OCI-LY7 (cell line): ENCODE measurements around the gene MAPK13. TPM values are rescaled to one million over a fixed set of nuclear protein-coding genes. Genes with fewer than 3 reads are reported as not detected.
"Not testable (repeated sequence)": the region's sequence is repeated elsewhere in the genome, so short reads cannot be mapped to it uniquely, and the experiment has no call there.

Experiments used
- BruUV-seq: library from RNA; stranded (reverse); fragments of 400-500 nt; replicated peaks from 2 replicates; lab custom pipeline; 2021; lab: Mats Ljungman, UMichigan
- CTCF ChIA-PET: fragments of 300-600 bp; sonication (Branson Sonifier 250); formaldehyde crosslinking; loops from one replicate; lab custom pipeline; 2022; ENCODE audit warnings: antibody characterized with exemption; ENCODE audit not compliant: unreplicated experiment; lab: Charles Lee
- POLR2A ChIA-PET: fragments of 300-600 bp; sonication (Branson Sonifier 250); formaldehyde crosslinking; loops from one replicate; lab custom pipeline; 2022; ENCODE audit warnings: antibody characterized with exemption; lab: Charles Lee
- DNase-seq: peaks from one replicate; pipeline ENCODE4 v3.0.0-alpha.2; 2015; ENCODE audit warnings: low spot score
- H2AFZ ChIP-seq: fragments of 200-600 bp; sonication (generic), shearing (Covaris generic); 2 replicates; pipeline ENCODE4 v1.6.1; 2014; ENCODE audit warnings: mild to moderate bottlenecking, antibody characterized with exemption, low read length, moderate library complexity
- H3K27ac ChIP-seq: fragments of 200-600 bp; sonication (generic); 2 replicates; pipeline ENCODE4 v1.5.1; 2014; ENCODE audit warnings: mixed run types, low read depth, mild to moderate bottlenecking, moderate library complexity, low read length, inconsistent platforms; ENCODE audit not compliant: poor library complexity, severe bottlenecking
- H3K36me3 ChIP-seq: fragments of 200-600 bp; sonication (generic); 2 replicates; pipeline ENCODE4 v1.6.1; 2014; ENCODE audit warnings: mild to moderate bottlenecking, antibody characterized with exemption, low read length, moderate library complexity, mixed read lengths; ENCODE audit not compliant: insufficient read depth
- H3K4me1 ChIP-seq: fragments of 200-600 bp; sonication (generic); 2 replicates; pipeline ENCODE4 v1.5.1; 2014; ENCODE audit warnings: mild to moderate bottlenecking, low read length; ENCODE audit not compliant: insufficient read depth, poor library complexity, severe bottlenecking
- H3K4me2 ChIP-seq: fragments of 200-600 bp; sonication (generic); 2 replicates; pipeline ENCODE4 v1.6.1; 2014; ENCODE audit warnings: mild to moderate bottlenecking, low read length
- H3K4me3 ChIP-seq: fragments of 200-600 bp; sonication (generic); 2 replicates; pipeline ENCODE4 v1.5.1; 2014; ENCODE audit warnings: mild to moderate bottlenecking, low read depth, low read length; ENCODE audit not compliant: poor library complexity, severe bottlenecking
- H3K79me2 ChIP-seq: fragments of 200-600 bp; sonication (generic); 2 replicates; pipeline ENCODE4 v1.6.1; 2016; ENCODE audit warnings: low read depth, mild to moderate bottlenecking, low read length, moderate library complexity, mixed read lengths; ENCODE audit not compliant: insufficient read depth
- H3K9me2 ChIP-seq: fragments of 200-600 bp; sonication (generic); 2 replicates; pipeline ENCODE4 v1.6.1; 2016; ENCODE audit warnings: mild to moderate bottlenecking, low read length, mixed read lengths; ENCODE audit not compliant: insufficient read depth
- H3K9me3 ChIP-seq: fragments of 200-600 bp; sonication (generic); 2 replicates; pipeline ENCODE4 v1.6.1; 2014; ENCODE audit warnings: mild to moderate bottlenecking, mixed run types, low read length, mixed read lengths
- H4K20me1 ChIP-seq: fragments of 200-600 bp; sonication (generic); 2 replicates; pipeline ENCODE4 v1.6.1; 2014; ENCODE audit warnings: mild to moderate bottlenecking, antibody characterized with exemption, low read length, moderate library complexity, mixed read lengths; ENCODE audit not compliant: insufficient read depth
- EZH2phosphoT487 ChIP-seq: fragments of 200-600 bp; sonication (generic); IDR thresholded peaks from 2 replicates; pipeline ENCODE4 v1.6.1; 2018; ENCODE audit warnings: low read depth, borderline replicate concordance, mild to moderate bottlenecking, mixed run types, antibody characterized with exemption, low read length, moderate library complexity, mixed read lengths
- intact Hi-C: fragments of 100-400 bp; cut with micrococcal nuclease; formaldehyde crosslinking; loops from one replicate; pipeline ENCODE4 v1.10.0; 2022; ENCODE audit not compliant: unreplicated experiment
- total RNA-seq, 2 experiments: library from RNA; depleted of rRNA in 1 of 2; stranded (reverse); fragments of >200 nt in 1 of 2; shearing (Covaris generic) in 1 of 2; gene quantifications; 2 replicates each; pipeline ENCODE4 v1.2.3, GENCODE V29; 2014 to 2022
- TF ChIP-seq, protein P1 (sequence below): fragments of 200-600 bp; sonication (generic); conservative IDR thresholded peaks from 2 replicates; pipeline ENCODE4 v1.5.1; 2014; ENCODE audit warnings: mild to moderate bottlenecking, antibody characterized with exemption, low read length, moderate library complexity, mixed read lengths

The MAPK13 gene
- total RNA-seq, 2 experiments from 2014 or later, result 0.88 to 1.8 TPM

DNA sequence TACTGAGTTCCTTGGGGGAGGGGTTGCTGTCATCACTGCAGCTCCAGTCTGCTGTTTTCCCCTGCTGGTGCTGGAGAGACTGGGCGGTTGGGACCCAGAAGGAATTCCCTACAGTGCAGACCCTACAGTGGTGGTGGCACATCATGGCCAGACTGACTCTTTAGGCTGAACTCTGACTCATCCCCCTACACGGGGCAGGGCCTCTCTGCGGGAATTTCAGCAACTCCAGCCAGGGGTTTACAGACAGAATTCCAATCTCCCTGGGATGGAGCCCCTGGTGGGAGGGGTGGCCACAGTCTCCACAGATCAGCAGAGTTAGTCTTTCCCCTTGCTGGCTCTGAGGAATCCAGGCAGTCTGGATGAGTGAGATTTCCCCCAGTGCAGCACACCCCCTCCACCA, 46.9 kb upstream of the MAPK13 start:
- Histone ChIP-seq H3K27ac (no peak overlapping the region), H3K4me1 (peaks cover 14% of the 10 kb centered on the region), H3K79me2 (no peaks in the 10 kb centered on the region), H2AFZ (no peak overlapping the region), H3K4me2 (no peak overlapping the region), H3K4me3 (no peak overlapping the region), H3K9me2 (no peaks in the 10 kb centered on the region), H3K36me3 (peaks cover 67% of the 10 kb centered on the region), H4K20me1 (no peaks in the 10 kb centered on the region), H3K9me3 (peaks cover 21% of the 10 kb centered on the region)
- ChIA-PET POLR2A (interaction anchor here (1.4 kb wide), 1 partner anchor 9 kb away, joined by 6 read pairs; no protein-coding TSS in a partner anchor), CTCF (no interaction called here)
- intact Hi-C loops, result no loop called here
- TF ChIP-seq EZH2phosphoT487, result no peak
- TF ChIP-seq, protein P1, sequence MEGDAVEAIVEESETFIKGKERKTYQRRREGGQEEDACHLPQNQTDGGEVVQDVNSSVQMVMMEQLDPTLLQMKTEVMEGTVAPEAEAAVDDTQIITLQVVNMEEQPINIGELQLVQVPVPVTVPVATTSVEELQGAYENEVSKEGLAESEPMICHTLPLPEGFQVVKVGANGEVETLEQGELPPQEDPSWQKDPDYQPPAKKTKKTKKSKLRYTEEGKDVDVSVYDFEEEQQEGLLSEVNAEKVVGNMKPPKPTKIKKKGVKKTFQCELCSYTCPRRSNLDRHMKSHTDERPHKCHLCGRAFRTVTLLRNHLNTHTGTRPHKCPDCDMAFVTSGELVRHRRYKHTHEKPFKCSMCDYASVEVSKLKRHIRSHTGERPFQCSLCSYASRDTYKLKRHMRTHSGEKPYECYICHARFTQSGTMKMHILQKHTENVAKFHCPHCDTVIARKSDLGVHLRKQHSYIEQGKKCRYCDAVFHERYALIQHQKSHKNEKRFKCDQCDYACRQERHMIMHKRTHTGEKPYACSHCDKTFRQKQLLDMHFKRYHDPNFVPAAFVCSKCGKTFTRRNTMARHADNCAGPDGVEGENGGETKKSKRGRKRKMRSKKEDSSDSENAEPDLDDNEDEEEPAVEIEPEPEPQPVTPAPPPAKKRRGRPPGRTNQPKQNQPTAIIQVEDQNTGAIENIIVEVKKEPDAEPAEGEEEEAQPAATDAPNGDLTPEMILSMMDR, result no peak
- no peak for DNase-seq
- BruUV-seq, result no TSS peak

DNA sequence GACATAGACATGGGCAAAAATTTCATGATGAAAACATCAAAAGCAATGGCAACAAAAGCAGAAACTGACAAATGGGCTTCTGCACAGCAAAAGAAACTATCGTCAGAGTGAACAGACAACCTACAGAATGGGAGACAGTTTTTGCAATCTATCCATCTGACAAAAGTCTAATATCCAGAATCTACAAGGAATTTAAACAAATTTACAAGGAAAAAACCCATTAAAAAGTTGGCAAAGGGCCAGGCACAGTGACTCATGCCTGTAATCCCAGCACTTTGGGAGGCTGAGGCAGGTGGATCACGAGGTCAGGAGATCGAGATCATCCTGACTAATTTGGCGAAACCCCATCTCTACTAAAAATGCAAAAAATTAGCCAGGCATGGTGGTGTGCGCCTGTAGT, 42.1 kb upstream of the MAPK13 start:
- H3K9me3 ChIP-seq, CTCF ChIA-PET, H3K79me2 ChIP-seq, H3K27ac ChIP-seq, H3K4me2 ChIP-seq, BruUV-seq, DNase-seq, H2AFZ ChIP-seq, H3K4me3 ChIP-seq, H4K20me1 ChIP-seq, intact Hi-C loops, H3K9me2 ChIP-seq, POLR2A ChIA-PET: not testable (repeated sequence)
- Histone ChIP-seq H3K4me1 (peaks cover 14% of the 10 kb centered on the region), H3K36me3 (peaks cover 26% of the 10 kb centered on the region)

DNA sequence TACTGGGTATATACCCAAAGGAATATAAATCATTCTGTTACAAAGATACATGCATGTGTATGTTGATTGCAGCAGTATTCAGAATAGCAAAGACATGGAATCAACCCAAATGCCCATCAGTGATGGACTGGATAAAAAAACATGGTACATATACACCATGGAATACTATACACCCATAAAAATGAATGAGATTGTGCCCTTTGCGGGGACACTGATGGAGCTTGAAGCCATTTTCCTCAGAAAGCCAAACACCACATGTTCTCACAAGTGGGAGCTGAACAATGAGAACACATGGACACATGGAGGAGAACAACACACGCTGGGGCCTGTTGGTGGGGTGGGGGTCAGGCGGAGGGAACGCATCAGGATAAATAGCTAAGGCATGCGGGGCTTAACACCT, 41.3 kb upstream of the MAPK13 start:
- TF ChIP-seq EZH2phosphoT487, result no peak
- TF ChIP-seq, protein P1, result no peak
- Histone ChIP-seq H3K4me2 (no peak overlapping the region), H3K79me2 (no peaks in the 10 kb centered on the region), H3K4me1 (peaks cover 14% of the 10 kb centered on the region), H3K4me3 (no peak overlapping the region), H3K9me3 (no peaks in the 10 kb centered on the region), H3K36me3 (peaks cover 17% of the 10 kb centered on the region), H4K20me1 (no peaks in the 10 kb centered on the region), H3K9me2 (no peaks in the 10 kb centered on the region), H2AFZ (no peak overlapping the region), H3K27ac (no peak overlapping the region)
- CTCF ChIA-PET, result no interaction called here
- no TSS peak for BruUV-seq
- DNase-seq, result no peak
- POLR2A ChIA-PET, result interaction anchor here (0.6 to 1.5 kb wide), 4 partner anchors 22 to 61 kb away, joined by 3 to 5 read pairs (median 4); partner anchors contain the start of gene MAPK14
- intact Hi-C loops, result no loop called here
